OCI-M2 (cell line): ENCODE data around the gene IPP.
"Not testable (repeated sequence)": the region's sequence is repeated elsewhere in the genome, so short reads cannot be mapped to it uniquely, and the experiment has no call there.

Source experiments
- DNase-seq: peaks from one replicate; lab custom pipeline; 2025; ENCODE audit not compliant: unreplicated experiment; lab: John Stamatoyannopoulos, UW

Gene IPP

GRCh38 chr1:45750298-45751038 is at the start of gene IPP:
IPP (minus strand) TSS chr1:45750653; CDS start chr1:45746411, 4,242 bp downstream.
- peak; percentile 90 for DNase-seq

GRCh38 chr1:45796946-45797345 is 46.5 kb upstream of the IPP start:
- DNase-seq: no peak

- DNase-seq: no peak
These were observed 45.9 kb upstream of the IPP start for GRCh38 chr1:45796381-45796780.

GRCh38 chr1:45793942-45794604 is 43.6 kb upstream of the IPP start:
- DNase-seq: no peak

- no peak for DNase-seq
These were observed 42.3 kb upstream of the IPP start for GRCh38 chr1:45792744-45793143.

GRCh38 chr1:45789601-45790000 is 39.1 kb upstream of the IPP start:
- no peak for DNase-seq

- DNase-seq: no peak
These were observed 37.5 kb upstream of the IPP start for GRCh38 chr1:45787905-45788304.

- DNase-seq: no peak
These were observed 35.1 kb upstream of the IPP start for GRCh38 chr1:45785583-45785982.

GRCh38 chr1:45775794-45776193 is 25.3 kb upstream of the IPP start:
- no peak for DNase-seq

GRCh38 chr1:45772971-45773370 is 22.5 kb upstream of the IPP start:
- no peak for DNase-seq

- no peak for DNase-seq
These were observed 18.9 kb upstream of the IPP start for GRCh38 chr1:45769261-45769932.

GRCh38 chr1:45767035-45767434 is 16.6 kb upstream of the IPP start:
- DNase-seq: no peak

GRCh38 chr1:45765999-45766792 is 15.7 kb upstream of the IPP start:
- no peak for DNase-seq

GRCh38 chr1:45762291-45762690 is 11.8 kb upstream of the IPP start:
- no peak for DNase-seq

- no peak for DNase-seq
These were observed 5.2 kb upstream of the IPP start for GRCh38 chr1:45755697-45756096.

GRCh38 chr1:45753248-45754037 is 3.0 kb upstream of the IPP start:
- no peak for DNase-seq

GRCh38 chr1:45752441-45753052 is 2.1 kb upstream of the IPP start:
- DNase-seq: no peak

- no peak for DNase-seq
These were observed 1.6 kb upstream of the IPP start for GRCh38 chr1:45752014-45752413.

- DNase-seq: not testable (repeated sequence)
These were observed 786 bp upstream of the IPP start for GRCh38 chr1:45751039-45751838.
